ENCODE results near the gene RSPRY1. TPM values are rescaled to one million over a fixed set of nuclear protein-coding genes. Genes with fewer than 3 reads are reported as not detected.

The RSPRY1 gene
- total and polyA plus RNA-seq, 2 of the 8 experiments (the other 6 are each of a cell fraction or from before 2014, with no cell fraction given), result 11.5 to 32.5 TPM

DNA sequence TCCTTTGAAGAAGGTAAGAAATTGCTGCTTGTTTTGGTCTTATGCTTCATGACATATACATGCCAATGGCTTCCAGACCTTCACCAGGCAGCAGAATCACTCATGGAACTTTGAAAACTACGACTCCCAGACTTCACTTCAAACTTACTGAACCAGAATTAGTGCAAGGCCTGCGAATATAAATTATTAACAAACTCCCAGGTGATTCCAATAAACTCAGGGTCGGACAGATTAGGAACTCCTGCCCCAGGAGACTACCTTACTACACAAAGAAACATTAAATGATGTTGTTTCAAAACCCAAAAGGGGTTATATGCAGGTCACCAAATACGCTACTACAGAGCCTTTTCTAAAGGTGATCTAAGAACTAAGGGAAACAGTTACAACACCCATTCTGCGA is 20.6 kb upstream of the RSPRY1 start:
- Histone ChIP-seq H2BK15ac (ENCODE audit: low read length) (no peak overlapping the region), H4K20me1 (replicated peaks in 1 of 2; ENCODE audit: control insufficient read depth in 1 of 2, insufficient read depth in 2 of 2, low read length in 2 of 2) (peaks cover 0 to 1% of the 10 kb centered on the region in 2 experiments), H3K9me3 (ENCODE audit: insufficient read depth in 2 of 2, low read depth in 1 of 2, low read length in 1 of 2) (no peaks in the 10 kb centered on the region), H2BK12ac (ENCODE audit: low read depth, low read length) (no peak overlapping the region), H3K4me3 (ENCODE audit: extremely low read depth in 1 of 4, insufficient read depth in 2 of 4, low read depth in 3 of 4, low read length in 4 of 4) (no peak overlapping the region), H2BK5ac (ENCODE audit: low read depth, low read length) (no peak overlapping the region), H3K14ac (ENCODE audit: insufficient read length) (no peak overlapping the region), H3K4me2 (ENCODE audit: insufficient read depth in 1 of 2, low read depth in 2 of 2, low read length in 2 of 2) (no peak overlapping the region), H3K79me1 (ENCODE audit: low read depth, low read length) (no peaks in the 10 kb centered on the region), H3K36me3 (ENCODE audit: control insufficient read depth in 2 of 4, insufficient read depth in 4 of 4, low read length in 3 of 4) (peaks cover 18 to 65% (median 50%) of the 10 kb centered on the region in 4 experiments), H4K5ac (ENCODE audit: insufficient read length, low read depth, low read length) (no peak overlapping the region), H2AFZ (ENCODE audit: low read length) (no peak overlapping the region), H3K27me3 (replicated peaks in 1 of 4; ENCODE audit: control insufficient read depth in 3 of 4, extremely low read depth in 1 of 4, insufficient read depth in 3 of 4, low read length in 3 of 4) (no peaks in the 10 kb centered on the region), H3K23me2 (ENCODE audit: low read depth, low read length) (no peaks in the 10 kb centered on the region), H3K23ac (ENCODE audit: insufficient read length) (no peak overlapping the region), H3K56ac (replicated peaks; ENCODE audit: insufficient read length, low read depth, low read length) (no peak overlapping the region), H3K18ac (ENCODE audit: extremely low read depth, low read length) (no peak overlapping the region), H2BK20ac (ENCODE audit: low read length) (no peak overlapping the region), H3K4me1 (replicated peaks in 1 of 4; ENCODE audit: control insufficient read depth in 3 of 4, insufficient read depth in 4 of 4, low read length in 3 of 4) (no peaks in the 10 kb centered on the region), H3K9ac (replicated peaks in 1 of 4; ENCODE audit: extremely low read depth in 1 of 4, low read depth in 3 of 4, low read length in 3 of 4) (no peak overlapping the region), H3K27ac (ENCODE audit: low read depth, low read length) (no peak overlapping the region), H3K79me2 (ENCODE audit: control insufficient read depth in 1 of 2, insufficient read depth in 2 of 2, low read length in 2 of 2) (no peaks in the 10 kb centered on the region), H4K8ac (ENCODE audit: extremely low read depth, insufficient read depth, low read length) (no peak overlapping the region), H4K91ac (replicated peaks; ENCODE audit: insufficient read length, low read length) (no peak overlapping the region), H2AK5ac (ENCODE audit: low read depth, low read length) (no peak overlapping the region), H2BK120ac (replicated peaks; ENCODE audit: low read depth, low read length) (no peak overlapping the region), H3K4ac (replicated peaks; ENCODE audit: insufficient read length, low read depth, low read length) (no peak overlapping the region)
- no peak for TF ChIP-seq CHD2 (IDR thresholded peaks at IDR 0.05; ENCODE audit: low read length)
- TF ChIP-seq KDM5A (IDR thresholded peaks at IDR 0.05; ENCODE audit: low read length), result no peak
- TF ChIP-seq CBX5 (IDR thresholded peaks at IDR 0.05; ENCODE audit: low read depth, low read length), result no peak
- TF ChIP-seq EP300 (IDR thresholded peaks at IDR 0.05; ENCODE audit: borderline replicate concordance in 1 of 2, low read depth in 2 of 2, low read length in 2 of 2), result no peak
- TF ChIP-seq SP4 (IDR thresholded peaks at IDR 0.05; ENCODE audit: low read length), result no peak
- no peak for TF ChIP-seq BRCA1 (IDR thresholded peaks at IDR 0.05; ENCODE audit: low read depth, low read length)
- no peak for TF ChIP-seq RBBP5 (IDR thresholded peaks at IDR 0.05; ENCODE audit: borderline replicate concordance, low read depth, low read length)
- CTCF ChIA-PET (ENCODE audit: partially characterized antibody), result interaction anchor here (1.2 kb wide), 1 partner anchor 78 kb away, joined by 5 read pairs; no protein-coding TSS in a partner anchor
- FAIRE-seq, result no peak
- POLR2A ChIA-PET (ENCODE audit: partially characterized antibody), result no interaction called here
- no peak for DNase-seq (ENCODE audit: low read depth in 1 of 2, low spot score in 2 of 2)
- whole genome bisulfite sequencing, 2 experiments (ENCODE audit: extremely low coverage in 1 of 2, insufficient coverage in 1 of 2, insufficient read length in 1 of 2, insufficient replicate concordance in 2 of 2, low coverage in 1 of 2, low lambda C conversion rate in 2 of 2, missing lambda C conversion rate in 1 of 2), result 89% methylated on average over 5 of the region's 5 CpGs; no CpG with 5 or more reads in 1 of the 2 experiments

All from H1 (cell line).